HEK293T (cell line): ENCODE data around the gene MFSD11.

Source experiments
- CTCF ChIA-PET: fragments of 350-600 bp; formaldehyde crosslinking; extraction: SDS; loops from one replicate; lab custom pipeline; 2021; ENCODE audit warnings: antibody characterized with exemption, inconsistent platforms; lab: Yijun Ruan, JAX
- POLR2A ChIA-PET: fragments of 350-600 bp; formaldehyde crosslinking; extraction: SDS; loops from one replicate; lab custom pipeline; 2020; ENCODE audit warnings: antibody characterized with exemption, inconsistent platforms; lab: Yijun Ruan, JAX
- DNase-seq: peaks from one replicate; pipeline ENCODE4 v3.0.0; 2012; ENCODE audit warnings: mixed read lengths; ENCODE audit errors: extremely low spot score
- ARNT ChIP-seq: fragments of 450-650 bp; IDR thresholded peaks from 2 replicates; pipeline ENCODE4 v1.6.1; 2017; ENCODE audit warnings: mild to moderate bottlenecking
- BHLHE40 ChIP-seq: fragments of 450-650 bp; IDR thresholded peaks from 2 replicates; pipeline ENCODE4 v1.6.1; 2016; ENCODE audit warnings: mild to moderate bottlenecking, moderate library complexity, borderline replicate concordance
- CTBP1 ChIP-seq: fragments of 450-650 bp; IDR thresholded peaks from 2 replicates; pipeline ENCODE4 v1.6.1; 2016; ENCODE audit warnings: borderline replicate concordance
- ELF4 ChIP-seq: fragments of 450-650 bp; IDR thresholded peaks from 2 replicates; pipeline ENCODE4 v1.6.1; 2017; ENCODE audit warnings: antibody characterized with exemption
- FOXA1 ChIP-seq: fragments of 450-650 bp; IDR thresholded peaks from 2 replicates; pipeline ENCODE4 v1.6.1; 2016; ENCODE audit warnings: mild to moderate bottlenecking
- FOXK2 ChIP-seq: fragments of 450-650 bp; IDR thresholded peaks from 2 replicates; pipeline ENCODE4 v1.6.1; 2016; ENCODE audit warnings: mild to moderate bottlenecking
- FOXM1 ChIP-seq: fragments of 450-650 bp; IDR thresholded peaks from 2 replicates; pipeline ENCODE4 v1.6.1; 2017; ENCODE audit warnings: mild to moderate bottlenecking, borderline replicate concordance
- HDGF ChIP-seq: fragments of 450-650 bp; IDR thresholded peaks from 2 replicates; pipeline ENCODE4 v1.6.1; 2017; ENCODE audit warnings: antibody characterized with exemption, borderline replicate concordance
- L3MBTL2 ChIP-seq: fragments of 450-650 bp; conservative IDR thresholded peaks from 2 replicates; pipeline ENCODE4 v1.6.1; 2016; ENCODE audit warnings: mild to moderate bottlenecking
- LEF1 ChIP-seq: fragments of 450-650 bp; IDR thresholded peaks from 2 replicates; pipeline ENCODE4 v1.6.1; 2017; ENCODE audit warnings: mild to moderate bottlenecking, borderline replicate concordance
- NFRKB ChIP-seq: fragments of 450-650 bp; IDR thresholded peaks from 2 replicates; pipeline ENCODE4 v1.6.1; 2016; ENCODE audit warnings: mild to moderate bottlenecking, moderate library complexity
- PKNOX1 ChIP-seq: fragments of 450-650 bp; IDR thresholded peaks from 2 replicates; pipeline ENCODE4 v1.6.1; 2016
- SP1 ChIP-seq: fragments of 450-650 bp; IDR thresholded peaks from 2 replicates; pipeline ENCODE4 v1.6.1; 2017
- SUZ12 ChIP-seq: fragments of 450-650 bp; IDR thresholded peaks from 2 replicates; pipeline ENCODE4 v1.6.1; 2016; ENCODE audit warnings: mild to moderate bottlenecking
- TARDBP ChIP-seq: fragments of 450-650 bp; IDR thresholded peaks from 2 replicates; pipeline ENCODE4 v1.6.1; 2016
- ZNF384 ChIP-seq: fragments of 450-650 bp; IDR thresholded peaks from 2 replicates; pipeline ENCODE4 v1.6.1; 2016

Gene MFSD11

GRCh38 chr17:76737676-76738467, at the start of gene MFSD11:
MFSD11 (plus strand) TSS chr17:76738119; CDS start chr17:76738353, 234 bp downstream.
- ChIA-PET POLR2A (interaction anchor here (0.5 to 5.2 kb wide), 18 partner anchors 11 to 301 kb away, joined by 3 to 58 read pairs (median 4); partner anchors contain the start of genes JMJD6, METTL23 and MXRA7), CTCF (interaction anchor here (0.7 kb wide), 1 partner anchor 50 kb away, joined by 4 read pairs; no protein-coding TSS in a partner anchor)
- DNase-seq, result peak; percentile 94
- TF ChIP-seq L3MBTL2 (peak; percentile 81), FOXA1 (no peak), LEF1 (no peak), SUZ12 (no peak)

DNA sequence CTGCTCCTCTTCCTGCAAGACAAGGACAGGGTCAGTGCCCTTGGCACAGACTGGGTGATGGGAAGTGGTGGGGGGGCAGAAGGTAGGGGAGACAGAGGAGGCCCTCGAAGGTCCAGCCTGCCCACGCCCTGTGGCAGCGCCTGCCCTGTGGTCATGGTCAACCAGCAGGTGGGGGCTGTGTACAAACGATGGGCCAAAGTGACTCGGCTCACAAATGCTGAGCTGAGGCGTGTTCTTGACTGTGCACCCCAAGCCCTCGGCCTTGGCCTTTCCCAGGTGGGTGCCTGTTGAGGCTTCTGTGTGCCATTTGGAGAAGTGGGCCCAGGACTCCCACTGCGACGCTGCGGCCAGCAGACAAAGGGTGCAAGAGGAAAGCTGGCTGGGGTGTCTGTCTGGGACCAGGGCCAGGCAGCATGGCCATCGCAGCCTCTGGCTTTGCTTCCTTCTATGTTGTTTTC, 49.7 kb upstream of the MFSD11 start:
- POLR2A ChIA-PET, result interaction anchor here (1.0 to 4.5 kb wide), 7 partner anchors 10 to 130 kb away, joined by 3 to 24 read pairs (median 8); partner anchors contain the start of gene MXRA7
- no peak for TF ChIP-seq TARDBP
- no peak for TF ChIP-seq CTBP1
- no peak for TF ChIP-seq SUZ12
- TF ChIP-seq ELF4, result no peak
- no peak for TF ChIP-seq FOXA1
- no peak for TF ChIP-seq NFRKB
- no peak for TF ChIP-seq LEF1
- no peak for TF ChIP-seq FOXM1
- no peak for TF ChIP-seq L3MBTL2
- TF ChIP-seq FOXK2, result no peak
- no peak for TF ChIP-seq ZNF384
- CTCF ChIA-PET, result interaction anchor here (1.1 to 1.4 kb wide), 3 partner anchors 10 to 25 kb away, joined by 3 to 7 read pairs (median 4); no protein-coding TSS in a partner anchor
- DNase-seq, result no peak

DNA sequence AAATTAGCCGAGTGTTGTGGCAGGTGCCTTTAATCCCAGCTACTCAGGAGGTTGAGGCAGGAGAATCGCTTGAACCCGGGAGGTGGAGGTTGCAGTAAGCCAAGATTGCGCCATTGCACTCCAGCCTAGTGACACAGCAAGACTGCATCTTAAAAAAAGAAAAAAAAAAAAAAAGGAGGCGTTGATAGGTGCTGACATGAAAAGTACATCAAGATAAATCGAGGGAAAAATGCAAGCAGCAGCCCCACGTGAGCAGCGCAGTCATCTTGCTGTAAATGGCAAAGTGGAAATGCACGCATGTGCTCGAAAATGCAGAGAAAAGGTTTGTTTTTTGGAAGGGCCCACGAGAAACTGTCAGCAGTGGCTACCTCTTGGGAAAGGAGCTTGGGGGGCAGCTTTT, 48.1 kb upstream of the MFSD11 start:
- CTCF ChIA-PET, result interaction anchor here (0.7 to 1.7 kb wide), 2 partner anchors 167 to 190 kb away, joined by 3 to 4 read pairs; no protein-coding TSS in a partner anchor
- TF ChIP-seq BHLHE40, result no peak
- no peak for TF ChIP-seq ZNF384
- TF ChIP-seq CTBP1, result no peak
- no peak for TF ChIP-seq FOXA1
- no peak for TF ChIP-seq ELF4
- TF ChIP-seq ARNT, result no peak
- no peak for TF ChIP-seq SP1

DNA sequence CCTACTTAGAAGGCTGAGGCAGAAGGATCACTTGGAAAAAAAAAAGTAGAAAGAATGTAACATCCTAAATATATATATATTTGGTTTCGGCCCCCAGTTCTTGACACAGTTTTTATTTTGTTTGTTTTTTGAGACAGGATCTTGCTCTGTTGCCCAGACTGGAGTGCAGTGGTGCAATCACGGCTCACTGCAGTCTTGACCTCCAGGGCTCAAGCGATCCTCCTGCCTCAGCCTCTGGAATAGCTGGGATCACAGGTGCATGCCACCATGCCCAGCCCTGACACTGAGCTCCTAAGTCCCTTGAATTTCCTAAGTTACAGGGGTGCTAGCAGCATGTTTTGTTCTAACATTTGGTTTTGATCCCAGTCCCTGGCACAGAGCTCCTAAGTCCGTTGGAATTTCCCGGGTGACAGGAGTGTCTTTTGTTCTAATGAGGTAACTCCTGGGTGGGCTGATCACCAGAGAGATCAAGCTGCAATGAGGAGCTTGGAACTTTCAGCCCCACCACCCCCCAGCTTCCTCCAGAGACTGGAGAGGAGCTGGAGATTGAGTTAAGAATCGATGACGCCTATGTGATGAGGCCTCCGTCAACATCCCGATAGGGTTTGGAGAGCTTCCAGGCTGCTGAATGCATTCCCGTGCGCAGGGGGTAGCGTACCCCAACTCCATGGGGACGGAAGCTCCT, 47.2 kb upstream of the MFSD11 start:
- DNase-seq, result no peak
- POLR2A ChIA-PET, result interaction anchor here (0.6 to 4.5 kb wide), 5 partner anchors 8 to 134 kb away, joined by 3 to 24 read pairs (median 7); no protein-coding TSS in a partner anchor
- CTCF ChIA-PET, result interaction anchor here (0.7 to 2.7 kb wide), 5 partner anchors 9 to 191 kb away, joined by 3 to 14 read pairs (median 3); no protein-coding TSS in a partner anchor

More for the DNA sequence above, 48.1 kb upstream of the MFSD11 start:
- POLR2A ChIA-PET, result interaction anchor here (1.5 to 4.5 kb wide), 4 partner anchors 9 to 20 kb away, joined by 7 to 24 read pairs (median 16); partner anchors contain the start of gene MXRA7
- DNase-seq, result no peak

GRCh38 chr17:76691379-76692191, 46.3 kb upstream of the MFSD11 start:
- POLR2A ChIA-PET, result interaction anchor here (1.1 to 2.0 kb wide), 3 partner anchors 10 to 18 kb away, joined by 4 to 7 read pairs (median 5); no protein-coding TSS in a partner anchor
- no peak for DNase-seq
- CTCF ChIA-PET, result interaction anchor here (0.6 to 2.7 kb wide), 5 partner anchors 10 to 168 kb away, joined by 3 to 14 read pairs (median 4); no protein-coding TSS in a partner anchor
- no peak for TF ChIP-seq TARDBP
- TF ChIP-seq FOXM1, result no peak
- TF ChIP-seq LEF1, result no peak
- TF ChIP-seq FOXA1, result no peak
- TF ChIP-seq FOXK2, result no peak
- no peak for TF ChIP-seq ELF4
- TF ChIP-seq L3MBTL2, result no peak
- no peak for TF ChIP-seq PKNOX1
- TF ChIP-seq ARNT, result no peak
- TF ChIP-seq NFRKB, result no peak
- no peak for TF ChIP-seq CTBP1
- TF ChIP-seq HDGF, result no peak
- no peak for TF ChIP-seq ZNF384
- no peak for TF ChIP-seq SP1
- TF ChIP-seq SUZ12, result no peak

More for the DNA sequence above, 47.2 kb upstream of the MFSD11 start:
- TF ChIP-seq CTBP1 (no peak), ZNF384 (no peak), LEF1 (no peak), SUZ12 (no peak), SP1 (no peak), HDGF (no peak), BHLHE40 (no peak), ELF4 (no peak), FOXK2 (no peak), FOXM1 (no peak), TARDBP (no peak), ARNT (no peak), PKNOX1 (no peak), NFRKB (no peak), FOXA1 (no peak), L3MBTL2 (no peak)
